LoVo (cell line): ENCODE results near the gene SCAPER.
A peak's percentile ranks its signal among the peaks of the same experiment; 100 is the strongest.

ENCODE experiments used
- DNase-seq: peaks from one replicate; pipeline ENCODE4 v3.0.0-alpha.2; 2016; ENCODE audit warnings: low spot score

SCAPER gene

DNA sequence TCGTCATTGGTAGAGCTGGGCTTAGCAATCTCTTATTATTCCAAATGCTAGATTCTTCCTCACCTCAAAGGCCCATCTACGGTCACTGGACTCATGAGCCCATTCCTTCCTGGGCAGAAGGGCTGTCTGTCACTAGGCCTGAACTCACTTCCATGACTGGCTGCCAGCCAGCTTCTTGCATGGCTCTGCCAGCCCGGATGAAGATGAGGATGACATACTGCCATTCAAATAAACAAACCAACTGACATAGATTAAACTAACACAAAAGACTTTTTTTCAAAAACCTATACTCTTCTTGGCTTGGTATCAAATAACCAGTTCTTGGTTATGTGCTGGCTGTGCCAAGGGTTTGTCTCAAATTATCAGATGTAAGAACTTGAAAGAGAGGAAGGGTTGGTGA is 544.7 kb downstream of the SCAPER start:
- DNase-seq, result no peak

DNA sequence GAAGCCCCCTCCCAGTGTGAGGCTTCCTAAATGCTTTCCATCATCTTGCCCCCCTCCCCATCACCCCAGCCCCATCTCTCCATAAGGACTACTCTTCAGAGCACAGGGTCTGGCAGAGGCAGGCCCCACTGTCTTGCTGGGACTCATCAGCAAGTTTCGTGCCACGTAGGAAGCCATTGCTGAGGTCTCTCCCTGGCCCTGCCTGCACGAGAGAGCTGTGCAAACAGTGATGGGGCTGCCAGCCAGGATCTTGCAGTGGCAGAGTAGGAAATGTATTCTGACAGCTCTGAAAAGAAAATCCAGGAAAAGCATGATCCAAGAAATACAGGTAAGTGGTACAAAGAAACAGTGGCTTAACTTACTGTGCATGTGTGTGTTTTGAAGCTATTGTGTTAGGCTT is 546.0 kb downstream of the SCAPER start:
- no peak for DNase-seq

DNA sequence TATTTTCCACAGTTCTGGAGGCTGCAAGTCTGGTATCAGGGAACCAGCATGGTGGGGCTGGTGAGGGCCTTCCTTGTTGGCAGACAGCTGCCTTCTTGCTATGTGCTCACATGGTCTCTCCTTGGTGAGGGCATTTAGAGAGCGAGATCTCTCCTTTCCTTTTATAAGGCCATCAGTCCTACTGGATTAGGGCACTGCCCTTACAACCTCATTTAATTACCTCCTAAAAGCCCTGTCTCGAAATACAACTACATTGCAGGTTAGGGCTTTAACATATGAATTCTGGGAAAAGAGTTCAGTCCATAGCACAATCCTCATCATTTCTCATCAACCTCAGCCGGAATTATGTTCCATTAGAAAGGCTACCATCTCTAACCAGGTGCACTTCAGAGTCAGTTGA is 546.7 kb downstream of the SCAPER start:
- no peak for DNase-seq

DNA sequence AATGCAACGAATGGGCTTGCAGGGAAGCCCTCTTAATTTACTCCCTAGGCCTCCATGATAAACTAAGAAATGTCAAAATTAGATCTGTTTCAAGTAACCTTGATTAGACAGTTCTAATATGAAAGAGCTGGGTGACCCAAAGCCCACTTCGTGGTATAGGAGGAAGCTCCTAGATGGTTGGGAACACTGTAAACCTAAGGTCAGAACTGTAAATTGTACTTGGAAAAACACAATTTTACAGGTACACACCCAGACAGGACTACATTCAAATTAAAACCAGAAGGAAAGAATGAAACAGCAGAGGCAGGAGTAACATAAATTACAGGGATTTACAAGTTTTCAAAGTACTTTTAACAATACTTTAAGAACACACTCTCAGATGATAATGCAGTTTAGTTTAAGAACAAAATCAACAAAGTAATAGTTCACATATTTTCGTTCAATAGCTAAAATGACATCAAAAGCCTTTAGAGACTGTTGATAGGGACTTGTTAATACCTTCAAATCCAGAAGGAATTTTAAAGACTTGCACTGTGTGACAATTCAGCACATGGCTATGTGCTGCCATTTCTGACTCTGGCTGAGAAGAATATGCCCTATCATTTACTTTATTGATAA is 550.2 kb downstream of the SCAPER start:
- no peak for DNase-seq

DNA sequence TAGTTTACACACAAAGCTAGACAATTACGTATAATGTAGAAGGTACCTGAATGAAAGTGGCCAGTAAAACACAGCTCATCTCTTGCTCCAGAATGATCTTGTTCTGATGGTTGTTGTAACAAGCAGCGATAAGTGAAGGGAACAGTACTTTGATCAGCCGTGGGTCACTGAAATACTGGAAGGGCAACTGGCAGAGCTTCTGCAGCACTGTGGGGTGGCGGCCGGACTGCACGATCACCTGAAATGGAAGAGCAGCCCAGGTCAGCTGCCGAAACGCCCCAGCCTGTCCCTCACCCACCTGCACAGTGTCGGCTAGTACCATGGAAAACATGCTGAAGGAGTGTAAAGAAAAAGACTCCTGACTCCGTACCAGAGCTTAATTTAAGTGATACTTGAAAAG is 551.2 kb downstream of the SCAPER start:
- no peak for DNase-seq

DNA sequence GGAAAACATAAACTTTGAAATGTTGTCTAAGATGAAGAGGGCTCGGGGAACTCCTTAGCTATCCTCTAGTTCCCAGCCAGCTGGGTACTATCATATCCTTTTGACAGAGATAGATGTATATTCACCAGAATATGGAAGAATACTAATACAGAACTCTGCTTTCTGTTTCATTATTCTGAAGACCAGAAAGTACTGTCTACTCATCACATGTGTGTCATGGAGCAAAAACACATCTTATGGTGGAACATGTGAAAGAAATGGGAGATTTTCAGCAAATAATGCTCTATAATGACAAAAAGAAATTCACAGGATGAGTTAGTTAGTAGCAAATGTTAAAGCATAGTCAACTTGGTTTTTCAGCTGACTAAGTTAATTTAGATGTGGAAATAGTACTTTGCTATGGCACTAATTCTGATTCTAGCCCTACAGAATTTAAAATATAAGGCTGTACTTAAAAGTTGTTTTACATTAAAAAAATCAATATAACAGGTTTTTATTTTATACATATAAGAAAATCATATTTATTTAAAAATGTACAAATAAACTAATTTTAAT is 552.0 kb downstream of the SCAPER start:
- DNase-seq, result no peak

DNA sequence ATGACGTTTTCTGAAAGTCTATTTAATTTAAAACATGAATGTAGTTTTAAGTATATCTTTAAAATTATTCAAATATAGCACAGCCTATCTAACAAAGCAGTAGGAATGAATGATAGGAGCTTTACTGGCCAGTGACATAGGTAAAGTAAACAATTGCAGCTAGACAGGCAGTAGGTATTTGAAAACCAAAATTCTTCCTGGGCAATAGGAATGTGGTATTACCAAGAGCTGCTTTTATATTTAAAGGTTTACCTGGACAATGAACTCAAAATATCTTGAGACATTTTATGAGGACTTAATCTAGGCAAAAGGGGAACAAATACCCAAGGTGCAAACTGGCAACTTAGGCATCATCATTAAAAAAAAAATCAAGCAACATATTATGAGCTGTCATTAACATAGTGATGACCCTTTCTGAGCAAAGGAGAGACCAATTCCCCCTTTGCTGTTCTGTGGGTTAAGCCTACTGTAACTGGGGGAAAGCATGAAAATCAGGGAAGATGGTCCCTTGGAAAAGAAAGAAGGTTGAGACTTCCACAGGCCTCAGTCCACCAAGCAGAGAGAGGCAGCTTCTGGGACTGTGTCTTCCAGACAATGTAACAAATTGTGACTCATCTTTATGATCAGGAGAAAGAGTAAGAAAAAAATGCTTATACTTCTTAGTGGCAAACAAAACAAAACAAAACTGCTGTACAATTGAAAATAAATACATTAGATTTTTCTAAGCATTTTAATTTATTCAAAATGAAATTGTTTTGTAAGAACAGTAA is 555.7 kb downstream of the SCAPER start:
- DNase-seq, result peak; percentile 44

DNA sequence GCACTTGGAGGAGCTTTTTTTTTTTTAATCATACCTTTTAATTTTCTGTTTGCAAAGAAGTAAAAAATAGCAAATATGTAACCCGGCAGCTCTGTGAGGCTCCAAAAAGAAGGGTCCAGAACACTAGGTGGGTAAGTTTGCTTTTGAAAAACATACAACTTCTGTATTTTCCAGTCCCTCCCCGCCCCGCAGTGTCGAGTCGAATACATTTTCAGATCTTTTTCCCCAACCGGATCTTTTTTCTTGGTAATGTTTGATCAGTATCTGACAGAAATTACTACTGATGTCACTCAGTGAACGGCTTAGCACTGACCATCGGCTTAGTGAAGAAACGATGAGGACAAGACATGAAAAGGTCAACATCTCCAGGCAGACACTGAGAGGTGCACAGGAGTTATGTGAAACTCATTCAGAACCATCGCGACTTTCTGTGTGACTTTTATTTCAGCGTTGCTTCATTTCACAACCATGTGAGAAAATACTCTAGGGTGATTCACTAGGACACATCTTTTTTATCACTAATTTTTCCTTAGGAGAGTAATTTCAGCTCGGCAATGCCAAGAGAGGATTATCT is 557.6 kb downstream of the SCAPER start:
- DNase-seq, result no peak

DNA sequence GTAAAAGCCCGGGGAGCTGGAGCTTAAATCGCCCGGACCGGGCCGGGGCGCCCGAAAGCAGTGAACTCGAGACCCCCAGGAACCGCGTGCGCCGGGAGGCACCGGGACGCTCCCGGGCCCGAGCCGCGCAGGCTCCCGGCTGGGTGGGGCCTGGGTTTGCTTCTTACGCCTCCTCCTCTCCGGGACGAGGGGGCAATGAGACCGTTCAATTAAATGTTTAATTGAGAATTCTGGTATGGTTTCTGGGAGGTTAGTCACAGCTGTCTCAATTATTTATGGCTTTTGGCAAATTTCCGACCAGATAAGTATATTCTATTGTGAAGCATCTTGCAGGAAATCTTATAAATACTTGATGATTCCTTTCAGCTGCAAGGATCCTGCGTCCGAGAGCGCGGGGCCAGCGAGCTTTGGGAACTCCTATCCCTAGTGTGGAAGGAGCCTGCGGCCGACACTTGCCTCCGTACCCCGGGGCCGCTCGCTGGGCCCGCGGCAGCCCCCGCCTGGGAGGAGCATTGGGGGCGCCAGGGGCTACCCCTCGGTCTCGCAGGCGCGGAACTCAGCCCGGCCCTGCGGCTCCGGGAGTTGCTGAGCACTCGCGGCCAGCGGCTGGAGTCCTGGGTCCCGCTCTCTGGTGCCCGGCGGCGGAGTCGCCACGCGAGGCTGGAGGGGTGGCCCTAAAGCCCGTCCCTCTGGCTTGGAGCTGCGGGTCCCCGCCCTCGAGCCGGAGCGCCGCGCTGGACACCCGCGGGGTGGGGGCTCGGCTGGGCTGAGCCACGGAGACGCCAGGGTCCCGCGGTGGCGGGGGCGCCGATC is 558.3 kb downstream of the SCAPER start:
- DNase-seq, result no peak

DNA sequence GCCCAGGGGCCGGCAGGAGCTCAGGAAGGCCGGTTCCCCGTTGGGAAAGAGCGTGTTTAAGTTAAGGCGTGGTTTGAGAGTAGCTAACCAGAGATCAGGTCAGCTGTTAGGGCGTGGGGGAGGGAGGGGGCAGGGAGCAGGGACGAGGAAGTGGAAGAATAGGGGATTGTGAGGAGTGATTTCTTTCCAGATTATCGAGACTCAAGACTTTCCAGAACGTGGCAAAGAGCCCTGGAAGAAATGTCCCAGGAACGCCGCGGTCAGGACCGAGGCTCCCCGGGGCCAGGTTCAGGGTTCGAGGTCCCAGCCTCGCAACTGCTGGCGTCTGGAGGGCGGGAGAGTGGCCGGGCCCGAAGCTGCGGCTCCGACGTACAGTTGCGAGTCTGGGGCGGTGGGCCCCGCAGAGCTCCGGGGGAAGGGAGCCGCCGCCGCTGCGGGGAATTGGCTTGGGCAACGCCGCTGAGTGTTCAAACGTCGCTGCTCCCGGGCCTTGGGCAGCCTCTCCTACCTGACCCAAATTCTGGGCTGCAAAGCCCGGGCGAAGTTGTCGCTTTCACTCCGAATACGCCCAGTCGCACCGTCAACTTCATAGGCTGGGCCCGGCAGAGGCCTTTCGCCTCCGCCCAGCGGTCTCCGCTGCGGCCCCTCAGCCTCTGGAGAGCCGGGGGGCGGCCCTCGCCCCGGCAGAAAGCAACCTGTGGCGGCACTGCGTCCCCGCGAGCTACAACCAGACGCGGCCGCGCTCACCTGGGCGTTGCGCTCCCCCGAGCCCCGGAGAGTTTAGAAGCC is 559.1 kb downstream of the SCAPER start:
- DNase-seq, result peak; percentile 66

DNA sequence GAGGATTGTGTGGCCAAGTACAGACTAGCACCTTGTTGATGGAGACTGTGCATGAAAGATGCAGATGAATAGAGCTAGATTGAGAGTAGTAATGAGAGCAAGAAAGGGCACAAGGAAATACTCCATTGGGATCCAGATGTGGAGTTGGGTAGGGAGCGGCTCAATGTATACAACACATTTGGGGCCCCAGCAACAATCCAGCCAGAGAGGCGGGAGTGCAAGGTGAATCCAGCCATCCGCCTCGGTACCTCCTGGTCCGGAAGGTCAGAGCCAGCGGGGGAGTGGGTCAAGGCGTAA is 559.6 kb downstream of the SCAPER start:
- DNase-seq, result no peak

DNA sequence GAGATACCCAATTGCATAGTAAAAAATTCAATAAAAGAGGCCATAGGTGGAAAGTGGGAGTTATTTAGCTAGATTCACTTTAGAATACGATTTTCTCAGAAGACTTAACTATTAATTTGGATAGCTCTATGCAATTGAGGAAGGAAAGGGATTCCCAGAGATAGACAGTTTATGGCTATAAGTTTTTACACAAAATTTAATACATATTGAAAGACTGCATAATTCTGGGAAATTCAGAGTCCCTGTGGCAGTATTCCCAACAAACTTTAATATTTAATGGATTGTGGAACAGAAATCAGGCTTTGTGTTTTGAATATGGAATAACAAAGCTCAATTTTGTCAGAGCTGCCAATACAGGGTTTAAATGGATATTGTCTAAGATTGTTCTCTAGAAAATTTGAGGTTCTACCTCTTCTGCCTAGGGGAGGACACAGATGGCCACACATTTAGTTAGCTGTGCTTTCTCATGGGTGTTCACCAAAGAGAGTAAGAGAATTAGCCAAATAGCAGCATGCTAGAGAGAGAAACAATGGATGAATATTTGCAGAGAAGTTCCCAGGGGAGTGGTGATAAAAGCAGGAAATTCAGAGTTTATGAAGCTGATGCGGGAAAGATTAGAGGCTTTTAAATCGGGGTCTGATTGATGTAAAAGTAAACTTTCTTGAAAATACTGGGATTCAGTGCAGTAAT is 560.1 kb downstream of the SCAPER start:
- no peak for DNase-seq

DNA sequence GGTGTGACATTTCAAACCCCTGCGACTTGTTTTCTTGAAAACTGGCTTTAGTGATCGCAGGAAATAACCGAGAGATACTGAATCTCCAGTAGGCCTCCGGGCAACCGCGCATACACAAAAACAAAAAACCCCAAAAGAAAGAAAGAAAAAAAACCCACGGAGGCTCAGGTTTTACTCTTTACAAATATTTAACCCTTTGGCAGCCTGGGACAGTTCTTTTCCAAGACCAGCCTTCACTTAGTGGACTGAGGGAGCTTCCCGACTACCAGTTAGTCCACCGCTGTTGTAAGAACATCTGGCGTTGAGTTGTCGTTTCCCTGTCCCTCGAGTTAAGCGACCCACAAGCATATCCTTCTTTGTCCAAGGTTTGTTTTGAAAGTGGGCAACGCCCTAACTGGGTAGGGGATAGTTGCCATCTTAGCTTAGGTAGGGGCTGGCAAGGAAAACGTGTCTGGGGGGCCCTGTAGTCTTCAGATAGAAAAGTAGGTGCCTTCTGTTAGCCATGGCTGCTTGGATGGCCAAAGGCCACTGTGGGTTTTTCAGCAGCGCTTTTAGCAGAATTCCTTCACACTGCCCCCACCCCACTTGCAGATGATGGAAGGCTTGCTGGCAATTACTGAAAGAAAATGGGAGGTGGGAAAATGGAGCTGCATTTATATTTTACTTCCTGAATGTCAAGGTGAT is 561.7 kb downstream of the SCAPER start:
- DNase-seq, result no peak

DNA sequence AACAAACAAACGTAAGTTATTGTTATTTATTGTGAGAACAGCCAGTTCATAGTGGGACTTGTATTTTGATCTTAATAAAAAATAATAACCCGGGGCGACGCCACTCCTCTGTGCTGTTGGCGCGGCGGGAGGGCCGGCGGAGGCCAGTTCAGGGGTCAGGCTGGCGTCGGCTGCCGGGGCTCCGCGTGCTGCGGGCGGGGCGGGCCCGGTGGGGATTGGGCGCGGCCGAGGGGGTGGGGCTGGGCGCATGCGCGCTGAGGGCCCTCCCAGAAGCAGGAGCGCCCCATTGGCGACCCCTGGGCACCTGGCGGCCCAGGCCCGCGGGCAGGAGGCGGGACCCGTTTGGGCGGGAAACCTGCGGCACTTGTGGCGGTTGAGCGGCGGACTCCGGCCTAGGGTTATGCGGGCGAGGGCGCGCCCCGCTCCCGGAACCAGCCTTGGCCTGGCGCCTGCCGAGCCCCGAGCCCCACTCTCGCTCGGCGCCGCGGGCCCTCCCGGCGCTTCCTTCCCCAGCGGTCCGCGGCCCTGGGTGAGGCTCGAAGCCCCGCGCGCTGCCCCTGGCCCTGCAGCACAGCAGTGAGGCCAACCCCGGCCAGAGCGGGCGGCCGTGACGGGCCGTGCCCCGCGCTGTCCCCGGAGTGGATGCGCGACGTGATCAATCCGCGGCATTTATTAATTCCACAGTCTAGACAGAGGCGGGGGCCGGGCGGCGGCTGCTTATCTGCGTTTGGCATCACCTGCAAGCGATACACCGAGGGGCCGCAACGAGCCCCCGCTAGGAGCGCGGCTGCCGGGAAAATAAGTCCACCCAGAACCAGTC is 562.5 kb downstream of the SCAPER start:
- no peak for DNase-seq

DNA sequence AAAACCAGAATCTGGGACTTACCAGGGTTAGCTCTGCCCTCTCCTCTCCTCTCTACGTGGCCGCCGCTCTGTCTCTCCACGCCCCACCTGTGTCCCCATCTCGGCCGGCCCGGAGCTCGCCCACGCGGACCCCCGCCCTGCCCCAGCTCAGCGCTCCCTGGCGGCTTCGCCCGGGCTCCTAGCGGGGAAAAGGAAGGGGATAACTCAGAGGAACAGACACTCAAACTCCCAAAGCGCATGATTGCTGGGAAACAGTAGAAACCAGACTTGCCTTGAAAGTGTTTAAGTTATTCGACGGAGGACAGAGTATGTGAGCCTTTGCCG is 563.1 kb downstream of the SCAPER start:
- DNase-seq, result no peak

DNA sequence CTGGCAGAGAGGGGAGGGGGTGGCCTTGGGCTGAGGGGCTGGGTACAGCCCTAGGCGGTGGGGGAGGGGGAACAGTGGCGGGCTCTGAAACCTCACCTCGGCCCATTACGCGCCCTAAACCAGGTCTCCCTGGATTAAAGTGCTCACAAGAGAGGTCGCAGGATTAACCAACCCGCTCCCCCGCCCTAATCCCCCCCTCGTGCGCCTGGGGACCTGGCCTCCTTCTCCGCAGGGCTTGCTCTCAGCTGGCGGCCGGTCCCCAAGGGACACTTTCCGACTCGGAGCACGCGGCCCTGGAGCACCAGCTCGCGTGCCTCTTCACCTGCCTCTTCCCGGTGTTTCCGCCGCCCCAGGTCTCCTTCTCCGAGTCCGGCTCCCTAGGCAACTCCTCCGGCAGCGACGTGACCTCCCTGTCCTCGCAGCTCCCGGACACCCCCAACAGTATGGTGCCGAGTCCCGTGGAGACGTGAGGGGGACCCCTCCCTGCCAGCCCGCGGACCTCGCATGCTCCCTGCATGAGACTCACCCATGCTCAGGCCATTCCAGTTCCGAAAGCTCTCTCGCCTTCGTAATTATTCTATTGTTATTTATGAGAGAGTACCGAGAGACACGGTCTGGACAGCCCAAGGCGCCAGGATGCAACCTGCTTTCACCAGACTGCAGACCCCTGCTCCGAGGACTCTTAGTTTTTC is 563.6 kb downstream of the SCAPER start:
- no peak for DNase-seq

DNA sequence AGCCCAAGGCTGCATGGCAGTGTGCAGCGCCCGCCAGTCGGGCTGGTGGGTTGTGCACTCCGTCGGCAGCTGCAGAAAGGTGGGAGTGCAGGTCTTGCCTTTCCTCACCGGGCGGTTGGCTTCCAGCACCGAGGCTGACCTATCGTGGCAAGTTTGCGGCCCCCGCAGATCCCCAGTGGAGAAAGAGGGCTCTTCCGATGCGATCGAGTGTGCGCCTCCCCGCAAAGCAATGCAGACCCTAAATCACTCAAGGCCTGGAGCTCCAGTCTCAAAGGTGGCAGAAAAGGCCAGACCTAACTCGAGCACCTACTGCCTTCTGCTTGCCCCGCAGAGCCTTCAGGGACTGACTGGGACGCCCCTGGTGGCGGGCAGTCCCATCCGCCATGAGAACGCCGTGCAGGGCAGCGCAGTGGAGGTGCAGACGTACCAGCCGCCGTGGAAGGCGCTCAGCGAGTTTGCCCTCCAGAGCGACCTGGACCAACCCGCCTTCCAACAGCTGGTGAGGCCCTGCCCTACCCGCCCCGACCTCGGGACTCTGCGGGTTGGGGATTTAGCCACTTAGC is 564.3 kb downstream of the SCAPER start:
- no peak for DNase-seq

DNA sequence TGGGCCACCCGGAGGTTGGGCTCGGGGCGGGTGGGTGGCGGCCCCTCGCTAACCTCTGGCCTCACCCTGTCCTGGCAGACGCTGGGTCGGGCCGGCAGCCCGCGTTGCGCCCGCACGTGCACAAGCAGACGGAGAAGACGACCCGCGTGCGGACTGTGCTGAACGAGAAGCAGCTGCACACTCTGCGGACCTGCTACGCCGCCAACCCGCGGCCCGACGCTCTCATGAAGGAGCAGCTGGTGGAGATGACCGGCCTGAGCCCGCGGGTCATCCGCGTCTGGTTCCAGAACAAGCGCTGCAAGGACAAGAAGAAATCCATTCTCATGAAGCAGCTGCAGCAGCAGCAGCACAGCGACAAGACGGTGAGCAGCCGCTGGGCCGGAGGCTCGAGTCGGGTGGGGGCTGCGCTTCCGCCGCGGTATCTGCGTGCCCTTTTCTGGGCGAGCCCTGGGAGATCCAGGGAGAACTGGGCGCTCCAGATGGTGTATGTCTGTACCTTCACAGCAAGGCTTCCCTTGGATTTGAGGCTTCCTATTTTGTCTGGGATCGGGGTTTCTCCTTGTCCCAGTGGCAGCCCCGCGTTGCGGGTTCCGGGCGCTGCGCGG is 564.8 kb downstream of the SCAPER start:
- DNase-seq, result no peak
